ENCODE results near the gene TSPOAP1.
A peak's percentile ranks its signal among the peaks of the same experiment; 100 is the strongest.

TSPOAP1 gene

DNA sequence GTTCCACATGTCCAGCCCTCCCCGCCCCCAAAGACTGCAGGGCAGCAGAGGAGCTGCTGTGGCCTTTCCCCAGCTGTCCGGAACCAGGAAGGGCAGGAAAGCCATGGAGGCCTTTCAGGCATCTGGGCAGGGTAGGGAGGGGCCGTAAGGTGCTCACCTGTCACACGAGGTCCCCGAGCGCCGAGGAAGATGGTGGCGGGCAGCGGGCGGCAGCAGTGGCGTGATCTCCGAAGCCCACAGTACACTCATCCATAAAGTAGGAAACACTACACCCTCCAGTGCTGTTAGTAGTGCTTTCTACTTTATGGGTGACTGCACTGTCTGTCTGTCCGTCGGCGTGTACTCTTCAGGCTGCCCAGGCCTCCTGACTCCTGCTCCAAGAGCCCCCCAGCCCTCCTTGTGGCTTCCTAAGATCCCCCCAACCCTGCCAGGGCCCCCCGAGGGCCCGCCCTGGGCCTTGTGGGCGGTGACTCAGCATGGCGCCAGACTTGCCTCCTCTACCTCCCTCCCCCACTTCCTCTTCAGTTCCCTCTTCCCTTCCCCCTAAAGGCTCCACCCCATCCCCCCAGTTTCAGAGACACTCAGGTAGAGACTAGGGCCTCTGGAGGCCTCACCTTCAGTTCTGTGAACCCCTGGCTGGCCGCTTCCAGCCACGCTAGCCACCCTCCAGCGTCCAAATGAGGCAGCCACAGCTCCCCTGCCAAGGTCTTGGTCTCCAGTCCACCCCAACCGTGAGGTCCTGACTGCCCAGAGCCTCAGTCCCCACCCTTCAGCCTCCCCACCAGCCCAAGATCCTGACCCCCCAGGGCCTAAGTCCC is 2.6 kb upstream of the TSPOAP1 start:
- no peak for DNase-seq (ENCODE audit: low read depth)
- TF ChIP-seq, protein P1, sequence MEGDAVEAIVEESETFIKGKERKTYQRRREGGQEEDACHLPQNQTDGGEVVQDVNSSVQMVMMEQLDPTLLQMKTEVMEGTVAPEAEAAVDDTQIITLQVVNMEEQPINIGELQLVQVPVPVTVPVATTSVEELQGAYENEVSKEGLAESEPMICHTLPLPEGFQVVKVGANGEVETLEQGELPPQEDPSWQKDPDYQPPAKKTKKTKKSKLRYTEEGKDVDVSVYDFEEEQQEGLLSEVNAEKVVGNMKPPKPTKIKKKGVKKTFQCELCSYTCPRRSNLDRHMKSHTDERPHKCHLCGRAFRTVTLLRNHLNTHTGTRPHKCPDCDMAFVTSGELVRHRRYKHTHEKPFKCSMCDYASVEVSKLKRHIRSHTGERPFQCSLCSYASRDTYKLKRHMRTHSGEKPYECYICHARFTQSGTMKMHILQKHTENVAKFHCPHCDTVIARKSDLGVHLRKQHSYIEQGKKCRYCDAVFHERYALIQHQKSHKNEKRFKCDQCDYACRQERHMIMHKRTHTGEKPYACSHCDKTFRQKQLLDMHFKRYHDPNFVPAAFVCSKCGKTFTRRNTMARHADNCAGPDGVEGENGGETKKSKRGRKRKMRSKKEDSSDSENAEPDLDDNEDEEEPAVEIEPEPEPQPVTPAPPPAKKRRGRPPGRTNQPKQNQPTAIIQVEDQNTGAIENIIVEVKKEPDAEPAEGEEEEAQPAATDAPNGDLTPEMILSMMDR (conservative IDR thresholded peaks at IDR 0.05; ENCODE audit: low read depth, low read length): no peak
- H3K4me3 ChIP-seq (ENCODE audit: low read depth, low read length): no peak overlapping the region

DNA sequence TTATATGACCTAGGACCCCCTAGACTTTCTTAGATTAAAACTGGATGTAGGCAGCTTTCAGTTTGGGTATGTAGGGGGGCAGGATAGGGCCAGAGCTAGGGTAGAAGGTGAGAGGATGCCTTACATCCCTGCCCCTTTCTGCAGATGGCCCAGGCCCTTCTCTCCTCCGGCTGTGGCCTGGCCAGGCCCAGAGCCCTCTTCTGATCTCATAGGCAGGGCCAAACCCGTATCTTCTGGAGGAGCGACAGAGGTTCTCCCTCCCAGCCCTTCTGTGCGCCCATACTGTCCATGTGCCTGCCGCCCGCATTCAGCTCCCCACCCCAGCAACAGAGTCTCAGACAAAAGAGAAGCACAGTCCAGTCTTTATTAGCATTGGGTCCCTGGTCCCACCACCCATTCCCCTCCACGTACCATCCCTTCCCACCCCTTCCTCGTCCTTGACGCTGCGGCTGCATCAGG is 2.0 kb upstream of the TSPOAP1 start:
- no peak overlapping the region for H3K4me3 ChIP-seq (ENCODE audit: low read depth, low read length)
- TF ChIP-seq, protein P1 (conservative IDR thresholded peaks at IDR 0.05; ENCODE audit: low read depth, low read length): no peak
- no peak for DNase-seq (ENCODE audit: low read depth)

DNA sequence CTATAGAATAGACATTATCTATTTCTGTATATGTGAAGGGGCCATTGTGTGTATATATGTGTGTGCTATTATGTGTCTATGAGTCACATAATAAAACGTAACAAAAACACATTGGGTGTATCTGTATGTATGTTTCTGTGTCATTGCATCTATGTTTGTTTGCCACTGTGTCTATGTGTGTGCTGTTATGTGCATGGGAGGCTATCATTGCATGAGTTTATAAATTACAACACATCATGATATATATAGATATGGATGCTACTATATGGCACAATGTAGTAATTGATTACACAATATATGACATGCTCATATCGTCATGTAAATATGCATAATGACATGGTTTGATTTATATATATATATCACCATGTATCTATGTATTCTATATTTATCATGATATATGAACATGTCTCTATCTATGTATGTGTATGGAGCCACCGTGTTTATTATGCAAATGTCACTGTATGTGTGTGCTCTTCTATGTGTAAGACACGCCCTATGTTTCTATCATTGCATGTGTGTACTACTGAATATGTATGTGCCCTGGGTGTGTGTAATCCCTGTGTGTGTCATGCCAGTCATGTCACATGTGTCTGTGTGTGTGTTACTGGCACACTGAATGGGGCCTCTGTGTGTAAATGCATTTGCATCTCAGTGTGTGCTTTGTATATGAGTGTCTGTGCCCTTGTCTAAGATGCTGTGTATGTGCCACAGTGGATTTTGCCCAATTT is 1.4 kb upstream of the TSPOAP1 start:
- no peak overlapping the region for H3K4me3 ChIP-seq (ENCODE audit: low read depth, low read length)
- TF ChIP-seq, protein P1 (conservative IDR thresholded peaks at IDR 0.05; ENCODE audit: low read depth, low read length): no peak
- DNase-seq (ENCODE audit: low read depth): no peak

- no peak for DNase-seq (ENCODE audit: low read depth)
- H3K4me3 ChIP-seq (ENCODE audit: low read depth, low read length): no peak overlapping the region
Measured at GRCh38 chr17:58329035-58329809, 627 bp upstream of the TSPOAP1 start.

GRCh38 chr17:58327363-58328194 is 1.0 kb downstream of the TSPOAP1 start:
- no peak overlapping the region for H3K4me3 ChIP-seq (ENCODE audit: low read depth, low read length)
- no peak for DNase-seq (ENCODE audit: low read depth)
- TF ChIP-seq, protein P1 (conservative IDR thresholded peaks at IDR 0.05; ENCODE audit: low read depth, low read length): no peak

More at GRCh38 chr17:58329035-58329809, 627 bp upstream of the TSPOAP1 start:
- TF ChIP-seq, protein P1 (conservative IDR thresholded peaks at IDR 0.05; ENCODE audit: low read depth, low read length): peak; percentile 39
